Mucosa of descending colon (tissue), 3 donors: ENCODE results near the gene CRIM1. TPM values are rescaled to one million over a fixed set of nuclear protein-coding genes. Genes with fewer than 3 reads are reported as not detected.
"Not testable (repeated sequence)": the region's sequence is repeated elsewhere in the genome, so short reads cannot be mapped to it uniquely, and the experiment has no call there.

Experiments used
- ATAC-seq: fragments of 200-7000 bp; cut with Tn5 transposase; one replicate; pipeline ENCODE4 v1.9.1; 2020; ENCODE audit warnings: mild to moderate bottlenecking, moderate library complexity
- DNase-seq, 3 donors: peaks; one replicate each; pipeline ENCODE4 v3.0.0-alpha.2; 2020
- H3K36me3 ChIP-seq: fragments of 200-600 bp; one replicate; pipeline ENCODE4 v1.8.0; 2021; ENCODE audit warnings: low read depth, mild to moderate bottlenecking
- H3K4me1 ChIP-seq: fragments of 200-600 bp; one replicate; pipeline ENCODE4 v1.8.0; 2021; ENCODE audit warnings: low read depth, mild to moderate bottlenecking
- H3K4me3 ChIP-seq: fragments of 200-600 bp; one replicate; pipeline ENCODE4 v1.8.0; 2021; ENCODE audit warnings: mild to moderate bottlenecking
- H3K9me3 ChIP-seq: fragments of 200-600 bp; one replicate; pipeline ENCODE4 v1.8.0; 2021; ENCODE audit warnings: mild to moderate bottlenecking
- intact Hi-C, 2 donors: fragments of 100-400 bp; cut with DNase I in 1 of 2; cut with micrococcal nuclease in 1 of 2; formaldehyde crosslinking; loops; one replicate each; pipeline versions ENCODE4 v1.11.0 to v1.11.1; 2022; cut with DNase I, micrococcal nuclease
- long read RNA-seq, 2 donors: library from polyadenylated mRNA; unstranded; transcript quantifications; one replicate each; pipeline ENCODE4 v2.0.0, GENCODE V29; 2019 to 2021
- total RNA-seq, 3 donors: library from RNA; stranded (reverse); fragmentation: NEBNext Ultra II Directional in 2 of 3; extraction: Animal tissue kit (Norgen Biotek cat#: 25700) in 2 of 3; gene quantifications; one replicate each; pipeline versions ENCODE4 v1.2.1 to v1.2.4, GENCODE V29; 2021 to 2023
- TF ChIP-seq, protein P1 (sequence below): fragments of 200-600 bp; IDR thresholded peaks from one replicate; pipeline ENCODE4 v1.8.0; 2022; ENCODE audit warnings: antibody characterized with exemption, mild to moderate bottlenecking
- donor health status: DM: no; HTN: no; CAD: no; lungs with moderate emphysema.
- donor health status: DM: no; HTN: no; CAD: no.
- donor health status: DM: no; HTN: yes; CAD: no.

The CRIM1 gene
- 100 to 1,000 TPM in 1 of 3 donors, 10 to 100 TPM in 2; 66.9 to 104 (median 85.8) TPM for total RNA-seq
- long read RNA-seq, donor 1, full-length matches to known transcripts: 1 of 20 reads
- long read RNA-seq, donor 1, partial matches to known transcripts: 12 of 20 reads
- long read RNA-seq, donor 1, other reads (novel, unspliced or antisense): 7 of 20 reads
- long read RNA-seq, donor 2, partial matches to known transcripts: 0 of 9 reads
- long read RNA-seq, donor 2, other reads (novel, unspliced or antisense): 9 of 9 reads

- peaks cover 19% of the 10 kb centered on the region for H3K4me1 ChIP-seq
- no peaks in the 10 kb centered on the region for H3K9me3 ChIP-seq
- ATAC-seq: peak; percentile 79
- TF ChIP-seq, protein P1, sequence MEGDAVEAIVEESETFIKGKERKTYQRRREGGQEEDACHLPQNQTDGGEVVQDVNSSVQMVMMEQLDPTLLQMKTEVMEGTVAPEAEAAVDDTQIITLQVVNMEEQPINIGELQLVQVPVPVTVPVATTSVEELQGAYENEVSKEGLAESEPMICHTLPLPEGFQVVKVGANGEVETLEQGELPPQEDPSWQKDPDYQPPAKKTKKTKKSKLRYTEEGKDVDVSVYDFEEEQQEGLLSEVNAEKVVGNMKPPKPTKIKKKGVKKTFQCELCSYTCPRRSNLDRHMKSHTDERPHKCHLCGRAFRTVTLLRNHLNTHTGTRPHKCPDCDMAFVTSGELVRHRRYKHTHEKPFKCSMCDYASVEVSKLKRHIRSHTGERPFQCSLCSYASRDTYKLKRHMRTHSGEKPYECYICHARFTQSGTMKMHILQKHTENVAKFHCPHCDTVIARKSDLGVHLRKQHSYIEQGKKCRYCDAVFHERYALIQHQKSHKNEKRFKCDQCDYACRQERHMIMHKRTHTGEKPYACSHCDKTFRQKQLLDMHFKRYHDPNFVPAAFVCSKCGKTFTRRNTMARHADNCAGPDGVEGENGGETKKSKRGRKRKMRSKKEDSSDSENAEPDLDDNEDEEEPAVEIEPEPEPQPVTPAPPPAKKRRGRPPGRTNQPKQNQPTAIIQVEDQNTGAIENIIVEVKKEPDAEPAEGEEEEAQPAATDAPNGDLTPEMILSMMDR: no peak
- peak; percentile 90 to 94 (median 92) for DNase-seq
- H3K4me3 ChIP-seq: peak within 1 kb of the TSS; percentile 65
- no peaks in the 10 kb centered on the region for H3K36me3 ChIP-seq
- intact Hi-C loops: loop anchor here (10.0 kb wide), 2 partner anchors 149 to 309 kb away; no protein-coding TSS in a partner anchor
Measured at GRCh38 chr2:36355151-36355889, at the start of gene CRIM1. Gene CRIM1, plus strand, starts transcription at chr2:36355778. Its CDS starts 515 bp downstream, at chr2:36356293.

- ATAC-seq (no peak), DNase-seq (no peak)
- intact Hi-C loops: no loop called here
- Histone ChIP-seq H3K9me3 (no peaks in the 10 kb centered on the region), H3K4me1 (no peaks in the 10 kb centered on the region), H3K36me3 (no peaks in the 10 kb centered on the region), H3K4me3 (no peak overlapping the region)
- TF ChIP-seq, protein P1: no peak
Measured at GRCh38 chr2:36307441-36307840, 48.1 kb upstream of the CRIM1 start.

DNA sequence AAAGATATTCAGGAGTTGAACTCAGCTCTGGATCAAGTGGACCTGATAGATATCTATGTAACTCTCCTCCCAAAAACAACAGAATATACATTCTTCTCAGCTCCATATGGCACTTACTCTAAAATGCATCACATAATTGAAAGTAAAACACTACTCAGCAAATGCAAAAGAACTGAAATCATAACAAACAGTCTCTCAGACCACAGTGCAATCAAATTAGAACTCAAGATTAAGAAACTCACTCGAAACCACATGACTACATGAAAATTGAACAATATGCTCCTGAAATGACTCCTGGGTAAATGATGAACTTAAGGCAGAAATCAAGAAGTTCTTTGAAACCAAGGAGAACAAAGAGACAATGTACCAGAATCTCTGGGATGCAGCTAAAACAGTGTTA, 45.1 kb upstream of the CRIM1 start:
- ATAC-seq, H3K4me3 ChIP-seq, H3K9me3 ChIP-seq, DNase-seq, H3K4me1 ChIP-seq, intact Hi-C loops, H3K36me3 ChIP-seq: not testable (repeated sequence)

DNA sequence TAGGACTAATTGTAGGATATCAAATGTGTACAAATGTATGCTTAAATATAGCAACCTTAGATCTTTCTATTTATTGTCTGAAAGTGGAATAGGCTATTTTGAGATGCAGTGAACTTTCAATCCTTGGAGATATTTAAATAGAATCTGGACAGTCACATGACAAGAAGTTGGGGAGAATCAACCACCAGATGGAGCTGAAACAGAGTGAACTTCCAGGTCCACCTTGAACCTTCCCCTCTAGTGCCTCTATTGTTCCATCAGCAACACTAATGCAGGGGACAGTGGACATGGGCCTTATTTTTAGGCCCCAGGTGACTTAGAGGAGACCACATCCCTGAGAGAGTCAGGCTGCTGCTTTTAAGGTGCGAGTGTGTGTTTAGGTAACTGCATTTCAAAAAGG, 37.0 kb upstream of the CRIM1 start:
- Histone ChIP-seq H3K4me3 (no peak overlapping the region), H3K4me1 (no peaks in the 10 kb centered on the region), H3K9me3 (no peaks in the 10 kb centered on the region), H3K36me3 (no peaks in the 10 kb centered on the region)
- intact Hi-C loops: no loop called here
- DNase-seq (peak in 1 of 3 donors; percentile 4), ATAC-seq (no peak)
- TF ChIP-seq, protein P1: no peak

DNA sequence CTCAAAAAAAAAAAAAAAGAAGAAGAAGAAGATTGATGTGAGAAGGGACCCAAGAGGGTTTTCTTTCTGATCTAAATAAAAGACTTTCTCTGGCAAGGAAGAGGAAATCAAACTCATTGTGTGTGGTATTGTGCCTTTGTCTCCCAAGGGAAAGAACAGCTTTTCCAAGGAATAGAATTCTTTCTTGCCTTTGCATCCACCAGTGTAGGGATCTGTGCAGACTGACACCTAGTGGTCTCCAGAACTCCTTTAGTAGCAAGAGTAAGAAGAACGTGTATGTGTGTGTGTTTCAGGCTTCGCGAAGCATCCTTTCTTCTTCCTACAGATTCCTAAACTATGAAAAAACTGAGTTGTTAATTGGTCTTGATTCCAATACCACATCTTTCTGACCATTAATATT, 33.5 kb upstream of the CRIM1 start:
- intact Hi-C loops: no loop called here
- TF ChIP-seq, protein P1: no peak
- Histone ChIP-seq H3K4me3 (no peak overlapping the region), H3K4me1 (no peaks in the 10 kb centered on the region), H3K9me3 (no peaks in the 10 kb centered on the region), H3K36me3 (no peaks in the 10 kb centered on the region)
- ATAC-seq: peak; percentile 33
- DNase-seq: peak in 1 of 3 donors; percentile 21

- ATAC-seq (no peak), DNase-seq (no peak)
- Histone ChIP-seq H3K36me3 (no peaks in the 10 kb centered on the region), H3K4me3 (no peak overlapping the region), H3K9me3 (no peaks in the 10 kb centered on the region), H3K4me1 (no peaks in the 10 kb centered on the region)
- TF ChIP-seq, protein P1: no peak
- intact Hi-C loops: no loop called here
Measured at GRCh38 chr2:36326286-36326685, 29.3 kb upstream of the CRIM1 start.
